Psoas muscle (tissue), 8 donors: Measurements from ENCODE around the gene VAMP2. TPM values are rescaled to one million over a fixed set of nuclear protein-coding genes. Genes with fewer than 3 reads are reported as not detected.
A peak's percentile ranks its signal among the peaks of the same experiment; 100 is the strongest.

Experiments
- ATAC-seq, 4 donors: fragments of 200-7000 bp; cut with Tn5 transposase; one replicate each; pipeline ENCODE4 v1.9.1; 2020; ENCODE audit warnings: moderate library complexity in 3 of 4, mild to moderate bottlenecking in 2 of 4
- DNase-seq, 2 donors: peaks; one replicate each; pipeline ENCODE4 v3.0.0-alpha.2; 2020
- H3K27ac ChIP-seq: fragments of 200-600 bp; one replicate; pipeline ENCODE4 v1.8.0; 2022
- H3K27me3 ChIP-seq, 3 donors: fragments of 200-600 bp in 1 of 3; one replicate each; pipeline versions ENCODE4 v1.6.1 to v1.8.0; 2013 to 2022; ENCODE audit warnings: low read length in 2 of 3, mild to moderate bottlenecking in 2 of 3, moderate library complexity in 1 of 3; ENCODE audit not compliant: insufficient read depth in 3 of 3
- H3K36me3 ChIP-seq, 2 donors: fragments of 200-600 bp in 1 of 2; one replicate each; pipeline versions ENCODE4 v1.6.1 to v1.8.0; 2013 to 2022; ENCODE audit warnings: low read depth in 1 of 2, mild to moderate bottlenecking in 1 of 2, moderate library complexity in 1 of 2; ENCODE audit not compliant: insufficient read depth in 1 of 2
- H3K4me1 ChIP-seq: fragments of 200-600 bp; one replicate; pipeline ENCODE4 v1.8.0; 2022
- H3K4me3 ChIP-seq: fragments of 200-600 bp; one replicate; pipeline ENCODE4 v1.8.0; 2022; ENCODE audit warnings: mild to moderate bottlenecking
- H3K9me3 ChIP-seq: fragments of 200-600 bp; one replicate; pipeline ENCODE4 v1.8.0; 2022
- WGBS, 3 donors: extraction: QIAGEN DNeasy Blood & Tissue Kit; methylation state at CpG; one replicate each; pipeline versions ENCODE4 v1.1.6 to v1.1.7; 2013; 5-methylcytosine and 5-hydroxymethylcytosine counted together
- intact Hi-C, 2 donors: fragments of 100-400 bp; cut with DNase I; formaldehyde crosslinking; loops; one replicate each; pipeline versions ENCODE4 v1.11.0 to v1.14.2; 2022
- polyA plus RNA-seq, 3 donors: library from polyadenylated mRNA; stranded (reverse); fragments of 200-250 nt; gene quantifications; one replicate each; pipeline ENCODE4 v1.2.3, GENCODE V29; 2013
- total RNA-seq, 4 donors: library from RNA; stranded (reverse); fragmentation: NEBNext Ultra II Directional in 2 of 4; extraction: Animal tissue kit (Norgen Biotek cat#: 25700) in 2 of 4; gene quantifications; one replicate each; pipeline versions ENCODE4 v1.2.1 to v1.2.4, GENCODE V29; 2021 to 2023
- TF ChIP-seq, protein P1 (sequence below): fragments of 200-600 bp; IDR thresholded peaks from one replicate; pipeline ENCODE4 v1.8.0; 2022; ENCODE audit warnings: antibody characterized with exemption
- donor health status: healthy with polysubstance abuse.
- donor health status: DM: no; HTN: no; CAD: no; lungs with moderate emphysema.
- donor health status: Bipolar disorder and iron deficiency.
- donor health status: healthy.
- donor health status: DM: yes; HTN: yes; CAD: no.
- donor health status: DM: no; HTN: no; CAD: no.
- donor health status: DM: no; HTN: no; CAD: no.
- donor health status: DM: yes; HTN: yes; CAD: no.

The VAMP2 gene
- total and polyA plus RNA-seq, 7 donors: 33.2 to 59.2 (median 45.1) TPM

- ATAC-seq (no peak), DNase-seq (no peak)
- TF ChIP-seq, protein P1, sequence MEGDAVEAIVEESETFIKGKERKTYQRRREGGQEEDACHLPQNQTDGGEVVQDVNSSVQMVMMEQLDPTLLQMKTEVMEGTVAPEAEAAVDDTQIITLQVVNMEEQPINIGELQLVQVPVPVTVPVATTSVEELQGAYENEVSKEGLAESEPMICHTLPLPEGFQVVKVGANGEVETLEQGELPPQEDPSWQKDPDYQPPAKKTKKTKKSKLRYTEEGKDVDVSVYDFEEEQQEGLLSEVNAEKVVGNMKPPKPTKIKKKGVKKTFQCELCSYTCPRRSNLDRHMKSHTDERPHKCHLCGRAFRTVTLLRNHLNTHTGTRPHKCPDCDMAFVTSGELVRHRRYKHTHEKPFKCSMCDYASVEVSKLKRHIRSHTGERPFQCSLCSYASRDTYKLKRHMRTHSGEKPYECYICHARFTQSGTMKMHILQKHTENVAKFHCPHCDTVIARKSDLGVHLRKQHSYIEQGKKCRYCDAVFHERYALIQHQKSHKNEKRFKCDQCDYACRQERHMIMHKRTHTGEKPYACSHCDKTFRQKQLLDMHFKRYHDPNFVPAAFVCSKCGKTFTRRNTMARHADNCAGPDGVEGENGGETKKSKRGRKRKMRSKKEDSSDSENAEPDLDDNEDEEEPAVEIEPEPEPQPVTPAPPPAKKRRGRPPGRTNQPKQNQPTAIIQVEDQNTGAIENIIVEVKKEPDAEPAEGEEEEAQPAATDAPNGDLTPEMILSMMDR: no peak
- 58 to 63% (median 60%) methylated on average over 3 of the region's 3 CpGs for whole genome bisulfite sequencing, 3 donors
- Histone ChIP-seq H3K27ac (peak overlapping the region; percentile 100), H3K27me3 (no peaks in the 10 kb centered on the region), H3K36me3 (peaks cover 0 to 26% of the 10 kb centered on the region in 2 donors), H3K4me1 (peaks cover 26% of the 10 kb centered on the region), H3K9me3 (no peaks in the 10 kb centered on the region), H3K4me3 (peak overlapping the region; percentile 17)
- intact Hi-C loops: loop anchor here in 1 of 2 donors (2.0 kb wide), 2 partner anchors 20 to 64 kb away; no protein-coding TSS in a partner anchor
Measured at GRCh38 chr17:8159032-8159400, 3.7 kb downstream of the VAMP2 start.

GRCh38 chr17:8158267-8159031 lies 4.3 kb downstream of the VAMP2 start:
- ATAC-seq (peak; percentile 16 to 23 (median 21)), DNase-seq (peak; percentile 92 to 96)
- H3K36me3 ChIP-seq: peaks cover 0 to 27% of the 10 kb centered on the region in 2 donors
- TF ChIP-seq, protein P1: peak; percentile 96
- intact Hi-C loops: loop anchor here in 1 of 2 donors (2.0 kb wide), 2 partner anchors 20 to 64 kb away; no protein-coding TSS in a partner anchor
- 22 to 37% (median 25%) methylated on average over 20 of the region's 20 CpGs for WGBS, 3 donors
- H3K9me3 ChIP-seq: no peaks in the 10 kb centered on the region
- peak overlapping the region; percentile 17 for H3K4me3 ChIP-seq
- H3K27ac ChIP-seq: peak overlapping the region; percentile 100
- H3K27me3 ChIP-seq: no peaks in the 10 kb centered on the region
- peaks cover 25% of the 10 kb centered on the region for H3K4me1 ChIP-seq

DNA sequence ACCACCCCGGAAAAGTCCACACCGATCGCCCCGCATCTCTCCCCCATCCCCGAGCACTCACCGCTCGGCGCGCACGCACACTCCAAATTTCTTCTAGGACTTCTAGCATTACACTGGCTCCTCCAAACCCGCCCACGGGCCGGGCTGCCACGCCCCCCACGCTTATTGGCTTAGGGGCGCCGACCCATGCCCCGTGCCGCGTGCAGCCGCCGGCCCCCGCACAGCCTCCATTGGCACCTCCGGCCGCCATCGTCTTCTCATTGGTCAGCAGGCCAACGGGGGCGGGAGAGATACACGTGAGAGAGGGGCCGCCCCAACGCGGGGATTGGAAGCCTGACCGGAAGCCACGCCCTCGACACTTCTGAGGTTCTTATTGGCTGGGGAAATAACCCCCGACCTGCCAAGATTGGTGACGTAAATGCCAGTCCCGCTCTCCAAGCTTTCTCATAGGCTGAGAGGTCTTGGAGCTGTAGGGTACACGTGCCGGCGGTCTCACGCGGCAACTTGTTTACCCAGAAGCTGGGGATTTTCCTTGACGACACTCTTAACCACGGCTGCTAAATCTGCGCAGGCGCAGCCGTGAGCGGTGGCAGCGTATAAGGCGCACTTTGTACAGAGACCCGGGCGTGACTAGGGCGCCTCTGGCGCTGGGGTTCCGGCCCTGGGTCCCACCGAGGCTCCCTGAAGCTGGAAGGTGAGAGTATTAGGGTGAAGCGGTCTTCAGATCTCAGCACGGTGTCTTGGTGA lies 6.3 kb downstream of the VAMP2 start:
- Histone ChIP-seq H3K4me1 (peaks cover 31% of the 10 kb centered on the region), H3K36me3 (peaks cover 0 to 30% of the 10 kb centered on the region in 2 donors), H3K9me3 (no peaks in the 10 kb centered on the region), H3K4me3 (peak overlapping the region; percentile 97), H3K27me3 (no peaks in the 10 kb centered on the region), H3K27ac (peak overlapping the region; percentile 100)
- DNase-seq (peak; percentile 100), ATAC-seq (peak; percentile 59 to 68 (median 64))
- WGBS, 3 donors: 0 to 1% (median 1%) methylated on average over 59 of the region's 59 CpGs
- intact Hi-C loops: loop anchor here in 1 of 2 donors (2.0 kb wide), 1 partner anchor 36 kb away; no protein-coding TSS in a partner anchor
- TF ChIP-seq, protein P1: no peak

- intact Hi-C loops: loop anchor here in 1 of 2 donors (2.0 kb wide), 1 partner anchor 35 kb away; no protein-coding TSS in a partner anchor
- WGBS, 3 donors: 0 to 1% (median 0%) methylated on average over 11 of the region's 11 CpGs
- ATAC-seq (no peak), DNase-seq (peak in 1 of 2 donors; percentile 60)
- H3K9me3 ChIP-seq: no peaks in the 10 kb centered on the region
- H3K4me3 ChIP-seq: peak overlapping the region; percentile 97
- H3K36me3 ChIP-seq: peaks cover 0 to 25% of the 10 kb centered on the region in 2 donors
- TF ChIP-seq, protein P1: no peak
- H3K27me3 ChIP-seq: no peaks in the 10 kb centered on the region
- H3K4me1 ChIP-seq: peaks cover 27% of the 10 kb centered on the region
- H3K27ac ChIP-seq: peak overlapping the region; percentile 100
Measured at GRCh38 chr17:8155996-8156245, 6.8 kb downstream of the VAMP2 start.
